ENCODE data around the gene KCNJ12. TPM values are rescaled to one million over a fixed set of nuclear protein-coding genes. Genes with fewer than 3 reads are reported as not detected.

Gene KCNJ12
- total RNA-seq, 2 donors from 2014 or later = 0.82 to 2.2 TPM

GRCh38 chr17:21358682-21359482 lies 17.3 kb upstream of the KCNJ12 start:
- no peak for TF ChIP-seq CTCF (IDR thresholded peaks at IDR 0.05)
- Histone ChIP-seq H3K36me3 (no peaks in the 10 kb centered on the region), H3K27ac (no peak overlapping the region), H3K9ac (ENCODE audit: low read depth in 2 of 2, low read length in 2 of 2) (no peak overlapping the region), H3K9me3 (no peaks in the 10 kb centered on the region), H3K4me1 (no peaks in the 10 kb centered on the region), H3K27me3 (no peaks in the 10 kb centered on the region), H3K4me3 (no peak overlapping the region)
- DNase-seq = no peak
- intact Hi-C loops (cut with DNase I) = no loop called here

GRCh38 chr17:21359483-21359840 lies 16.7 kb upstream of the KCNJ12 start:
- intact Hi-C loops (cut with DNase I) = no loop called here
- Histone ChIP-seq H3K4me1 (no peaks in the 10 kb centered on the region), H3K27me3 (no peaks in the 10 kb centered on the region), H3K9me3 (no peaks in the 10 kb centered on the region), H3K9ac (ENCODE audit: low read depth in 2 of 2, low read length in 2 of 2) (no peak overlapping the region), H3K36me3 (no peaks in the 10 kb centered on the region), H3K4me3 (no peak overlapping the region), H3K27ac (no peak overlapping the region)
- TF ChIP-seq CTCF (IDR thresholded peaks at IDR 0.05) = no peak
- no peak for DNase-seq

GRCh38 chr17:21360048-21360447 lies 16.1 kb upstream of the KCNJ12 start:
- intact Hi-C loops (cut with DNase I) = no loop called here
- H3K4me3 ChIP-seq = no peak overlapping the region
- no peaks in the 10 kb centered on the region for H3K9me3 ChIP-seq
- no peak overlapping the region for H3K27ac ChIP-seq
- H3K27me3 ChIP-seq = no peaks in the 10 kb centered on the region
- H3K9ac ChIP-seq (ENCODE audit: low read depth in 2 of 2, low read length in 2 of 2) = no peak overlapping the region
- TF ChIP-seq CTCF (IDR thresholded peaks at IDR 0.05) = no peak
- no peaks in the 10 kb centered on the region for H3K4me1 ChIP-seq
- no peaks in the 10 kb centered on the region for H3K36me3 ChIP-seq
- no peak for DNase-seq

GRCh38 chr17:21361020-21361809 lies 14.9 kb upstream of the KCNJ12 start:
- intact Hi-C loops (cut with DNase I) = no loop called here

More at GRCh38 chr17:21361020-21361809, 14.9 kb upstream of the KCNJ12 start:
- TF ChIP-seq CTCF (IDR thresholded peaks at IDR 0.05) = no peak
- Histone ChIP-seq H3K4me1 (no peaks in the 10 kb centered on the region), H3K36me3 (no peaks in the 10 kb centered on the region), H3K4me3 (no peak overlapping the region), H3K27me3 (no peaks in the 10 kb centered on the region), H3K9ac (ENCODE audit: low read depth in 2 of 2, low read length in 2 of 2) (no peak overlapping the region), H3K27ac (no peak overlapping the region), H3K9me3 (no peaks in the 10 kb centered on the region)
- DNase-seq = no peak

Data from colonic mucosa (tissue), 4 donors.